Panc1 (cell line): ENCODE results near the gene AFG1L.
A peak's percentile ranks its signal among the peaks of the same experiment; 100 is the strongest.

Experiments used
- CTCF ChIP-seq: fragments of 450-650 bp; IDR thresholded peaks from 2 replicates; pipeline ENCODE4 v1.5.1; 2017; ENCODE audit warnings: mild to moderate bottlenecking
- POLR2AphosphoS5 ChIP-seq: IDR thresholded peaks from 2 replicates; pipeline ENCODE4 v1.6.1; 2012; ENCODE audit warnings: mild to moderate bottlenecking, low read depth, low read length, moderate library complexity

GRCh38 chr6:108546079-108547049 is 251.5 kb downstream of the AFG1L start:
- no peak for TF ChIP-seq POLR2AphosphoS5
- peak; percentile 1; the same call in 1 of the 2 replicates for TF ChIP-seq CTCF
